Panc1 (cell line): ENCODE data around the gene ZHX3. TPM values are rescaled to one million over a fixed set of nuclear protein-coding genes. Genes with fewer than 3 reads are reported as not detected.

Experiments used
- ATAC-seq: fragments of 200-7000 bp; cut with Tn5 transposase; 2 replicates; pipeline ENCODE4 v1.9.1; 2020; ENCODE audit warnings: mild to moderate bottlenecking, moderate library complexity
- BruUV-seq: library from RNA; stranded (reverse); fragments of 400-500 nt; replicated peaks from 2 replicates; lab custom pipeline; 2021; lab: Mats Ljungman, UMichigan
- CTCF ChIA-PET: fragments of 300-600 bp; sonication (Branson Sonifier 250); formaldehyde crosslinking; loops from one replicate; lab custom pipeline; 2022; ENCODE audit warnings: antibody characterized with exemption; lab: Charles Lee
- POLR2A ChIA-PET: fragments of 300-600 bp; sonication (Branson Sonifier 250); formaldehyde crosslinking; loops from one replicate; lab custom pipeline; 2022; ENCODE audit warnings: antibody characterized with exemption; lab: Charles Lee
- DNase-seq: peaks from one replicate; pipeline ENCODE4 v3.0.0-alpha.2; 2010; ENCODE audit warnings: low read depth, low spot score
- H3K27ac ChIP-seq: 2 replicates; pipeline ENCODE4 v1.5.1; 2011; ENCODE audit warnings: mild to moderate bottlenecking, low read length, inconsistent platforms
- H3K27me3 ChIP-seq: fragments of 200-500 bp; sonication (Bioruptor generic); 2 replicates; pipeline ENCODE4 v1.6.0; 2014; ENCODE audit warnings: low read length, inconsistent platforms; ENCODE audit not compliant: control insufficient read depth, insufficient read depth
- H3K36me3 ChIP-seq: fragments of 200-500 bp; sonication (Bioruptor generic); 2 replicates; pipeline ENCODE4 v1.5.1; 2014; ENCODE audit warnings: inconsistent platforms, mild to moderate bottlenecking, low read length, moderate library complexity; ENCODE audit not compliant: control insufficient read depth, insufficient read depth
- H3K4me1 ChIP-seq: 2 replicates; pipeline ENCODE4 v1.5.1; 2011; ENCODE audit warnings: inconsistent platforms, mild to moderate bottlenecking, low read length, moderate library complexity; ENCODE audit not compliant: control insufficient read depth, insufficient read depth
- H3K4me3 ChIP-seq, 2 experiments: 2 replicates each; pipeline ENCODE4 v1.5.1; 2011 to 2012; ENCODE audit warnings: low read depth in 2 of 2, low read length in 2 of 2, mild to moderate bottlenecking in 2 of 2, inconsistent platforms in 1 of 2, moderate library complexity in 1 of 2
- H3K9me3 ChIP-seq: fragments of 200-500 bp; sonication (Bioruptor generic); 2 replicates; pipeline ENCODE4 v1.5.1; 2014; ENCODE audit warnings: low read depth, mild to moderate bottlenecking, inconsistent platforms, low read length, moderate library complexity; ENCODE audit not compliant: control insufficient read depth, insufficient read depth
- CTCF ChIP-seq: fragments of 450-650 bp; IDR thresholded peaks from 2 replicates; pipeline ENCODE4 v1.5.1; 2017; ENCODE audit warnings: mild to moderate bottlenecking
- POLR2AphosphoS5 ChIP-seq: IDR thresholded peaks from 2 replicates; pipeline ENCODE4 v1.6.1; 2012; ENCODE audit warnings: mild to moderate bottlenecking, low read depth, low read length, moderate library complexity
- REST ChIP-seq, 2 experiments: IDR thresholded peaks; 2 replicates each; pipeline ENCODE4 v1.6.1; 2011 to 2012; ENCODE audit warnings: low read depth in 2 of 2, control low read depth in 1 of 2, low read length in 1 of 2, mild to moderate bottlenecking in 1 of 2, moderate library complexity in 1 of 2; ENCODE audit not compliant: insufficient read depth in 1 of 2
- SIN3A ChIP-seq: IDR thresholded peaks from 2 replicates; pipeline ENCODE4 v1.6.1; 2012; ENCODE audit warnings: low read depth, mild to moderate bottlenecking, low read length, moderate library complexity, borderline replicate concordance; ENCODE audit not compliant: insufficient read depth
- TCF7L2 ChIP-seq: IDR thresholded peaks from 2 replicates; pipeline ENCODE4 v1.6.1; 2011; ENCODE audit warnings: mild to moderate bottlenecking, low read depth, low read length, inconsistent platforms
- in situ Hi-C: cut with HindIII; loops from 2 replicates; pipeline ENCODE4 v1.10.0; 2016; ENCODE audit warnings: low sequenced_read_pairs, low pct_unique_long_range_greater_than_20kb
- intact Hi-C: fragments of 100-400 bp; cut with micrococcal nuclease; formaldehyde crosslinking; loops from one replicate; pipeline ENCODE4 v1.10.0; 2022; ENCODE audit not compliant: unreplicated experiment
- total RNA-seq: library from RNA; stranded (reverse); gene quantifications from one replicate; pipeline ENCODE4 v1.2.1, GENCODE V29; 2021; ENCODE audit not compliant: unreplicated experiment

ZHX3 gene
- total RNA-seq, 1 experiment from 2014 or later, result 19.8 TPM

- intact Hi-C loops, result no loop called here
- Histone ChIP-seq H3K9me3 (no peaks in the 10 kb centered on the region), H3K27ac (no peak overlapping the region), H3K4me3 (no peak overlapping the region), H3K4me1 (no peaks in the 10 kb centered on the region), H3K27me3 (no peaks in the 10 kb centered on the region), H3K36me3 (no peaks in the 10 kb centered on the region)
- in situ Hi-C loops, result no loop called here
- TF ChIP-seq SIN3A (no peak), REST (IDR thresholded peaks at IDR 0.05; ENCODE audit: insufficient read depth in 1 of 2, low read depth in 2 of 2, low read length in 1 of 2) (no peak), TCF7L2 (no peak), POLR2AphosphoS5 (no peak), CTCF (no peak)
- DNase-seq (no peak), ATAC-seq (no peak; the same call in 1 of the 2 replicates)
- ChIA-PET CTCF (no interaction called here), POLR2A (no interaction called here)
- BruUV-seq, result no TSS peak
These were observed 33.0 kb upstream of the ZHX3 start for GRCh38 chr20:41350408-41350962.

GRCh38 chr20:41349943-41350342 is 32.4 kb upstream of the ZHX3 start:
- TF ChIP-seq SIN3A, result no peak
- no peak for TF ChIP-seq TCF7L2
- no peak for TF ChIP-seq REST (IDR thresholded peaks at IDR 0.05; ENCODE audit: insufficient read depth in 1 of 2, low read depth in 2 of 2, low read length in 1 of 2)
- no peak for TF ChIP-seq POLR2AphosphoS5
- no peak for TF ChIP-seq CTCF
- intact Hi-C loops, result no loop called here

More at GRCh38 chr20:41349943-41350342, 32.4 kb upstream of the ZHX3 start:
- ChIA-PET POLR2A (no interaction called here), CTCF (no interaction called here)
- no peaks in the 10 kb centered on the region for H3K4me1 ChIP-seq
- H3K4me3 ChIP-seq, result no peak overlapping the region
- H3K27ac ChIP-seq, result no peak overlapping the region
- no peaks in the 10 kb centered on the region for H3K36me3 ChIP-seq
- in situ Hi-C loops, result no loop called here
- DNase-seq, result no peak
- no peaks in the 10 kb centered on the region for H3K9me3 ChIP-seq
- no peaks in the 10 kb centered on the region for H3K27me3 ChIP-seq
- no peak for ATAC-seq
- BruUV-seq, result no TSS peak
